Mammary epithelial cell (primary cell): ENCODE results near the gene CEP290.

ENCODE experiments used
- EZH2 ChIP-seq: IDR thresholded peaks from 2 replicates; pipeline ENCODE4 v1.6.1; 2012; ENCODE audit warnings: low read length, inconsistent platforms, borderline replicate concordance
- TF ChIP-seq, protein P1 (sequence below), 2 donors: IDR thresholded peaks in 1 of 2; conservative IDR thresholded peaks in 1 of 2; 2 replicates each; pipeline ENCODE4 v1.5.1; 2011 to 2012; ENCODE audit warnings: inconsistent platforms in 2 of 2, low read length in 2 of 2, mild to moderate bottlenecking in 2 of 2, control low read depth in 1 of 2, low read depth in 1 of 2; ENCODE audit not compliant: insufficient read depth in 1 of 2; ENCODE audit errors: extremely low read depth in 1 of 2

- TF ChIP-seq, protein P1, sequence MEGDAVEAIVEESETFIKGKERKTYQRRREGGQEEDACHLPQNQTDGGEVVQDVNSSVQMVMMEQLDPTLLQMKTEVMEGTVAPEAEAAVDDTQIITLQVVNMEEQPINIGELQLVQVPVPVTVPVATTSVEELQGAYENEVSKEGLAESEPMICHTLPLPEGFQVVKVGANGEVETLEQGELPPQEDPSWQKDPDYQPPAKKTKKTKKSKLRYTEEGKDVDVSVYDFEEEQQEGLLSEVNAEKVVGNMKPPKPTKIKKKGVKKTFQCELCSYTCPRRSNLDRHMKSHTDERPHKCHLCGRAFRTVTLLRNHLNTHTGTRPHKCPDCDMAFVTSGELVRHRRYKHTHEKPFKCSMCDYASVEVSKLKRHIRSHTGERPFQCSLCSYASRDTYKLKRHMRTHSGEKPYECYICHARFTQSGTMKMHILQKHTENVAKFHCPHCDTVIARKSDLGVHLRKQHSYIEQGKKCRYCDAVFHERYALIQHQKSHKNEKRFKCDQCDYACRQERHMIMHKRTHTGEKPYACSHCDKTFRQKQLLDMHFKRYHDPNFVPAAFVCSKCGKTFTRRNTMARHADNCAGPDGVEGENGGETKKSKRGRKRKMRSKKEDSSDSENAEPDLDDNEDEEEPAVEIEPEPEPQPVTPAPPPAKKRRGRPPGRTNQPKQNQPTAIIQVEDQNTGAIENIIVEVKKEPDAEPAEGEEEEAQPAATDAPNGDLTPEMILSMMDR (conservative IDR thresholded peaks at IDR 0.05 in 1 of 2, IDR thresholded peaks at IDR 0.05 in 1 of 2; ENCODE audit: extremely low read depth in 1 of 2, insufficient read depth in 1 of 2, low read depth in 1 of 2, low read length in 2 of 2) = no peak
- no peak for TF ChIP-seq EZH2
Observed at GRCh38 chr12:88167384-88167783, 25.5 kb upstream of the CEP290 start.
